Epidermal melanocyte (primary cell): ENCODE data around the gene CNR2.
"Not testable (repeated sequence)": the region's sequence is repeated elsewhere in the genome, so short reads cannot be mapped to it uniquely, and the experiment has no call there.

ENCODE experiments used
- DNase-seq: peaks from one replicate; pipeline ENCODE4 v3.0.0; 2011; ENCODE audit warnings: low spot score; ENCODE audit not compliant: insufficient read length

Gene CNR2

GRCh38 chr1:23916209-23917131 is 3.3 kb upstream of the CNR2 start:
- no peak for DNase-seq

- no peak for DNase-seq
Observed at GRCh38 chr1:23915466-23915865, 2.3 kb upstream of the CNR2 start.

- no peak for DNase-seq
Observed at GRCh38 chr1:23914921-23915320, 1.8 kb upstream of the CNR2 start.

GRCh38 chr1:23911921-23912320 is 1.2 kb downstream of the CNR2 start:
- no peak for DNase-seq

GRCh38 chr1:23910553-23911246 is 2.5 kb downstream of the CNR2 start:
- DNase-seq: no peak

- no peak for DNase-seq
Observed at GRCh38 chr1:23910144-23910543, 3.0 kb downstream of the CNR2 start.

GRCh38 chr1:23909412-23909811 is 3.8 kb downstream of the CNR2 start:
- DNase-seq: no peak

GRCh38 chr1:23908453-23909341 is 4.5 kb downstream of the CNR2 start:
- no peak for DNase-seq

- DNase-seq: no peak
Observed at GRCh38 chr1:23906731-23907130, 6.4 kb downstream of the CNR2 start.

- DNase-seq: no peak
Observed at GRCh38 chr1:23905461-23906025, 7.6 kb downstream of the CNR2 start.

- no peak for DNase-seq
Observed at GRCh38 chr1:23904748-23905357, 8.3 kb downstream of the CNR2 start.

GRCh38 chr1:23903754-23904153 is 9.4 kb downstream of the CNR2 start:
- no peak for DNase-seq

- no peak for DNase-seq
Observed at GRCh38 chr1:23902321-23903278, 10.6 kb downstream of the CNR2 start.

- DNase-seq: not testable (repeated sequence)
Observed at GRCh38 chr1:23900017-23900416, 13.1 kb downstream of the CNR2 start.

- DNase-seq: no peak
Observed at GRCh38 chr1:23899070-23899469, 14.1 kb downstream of the CNR2 start.

- DNase-seq: no peak
Observed at GRCh38 chr1:23897083-23897482, 16.1 kb downstream of the CNR2 start.

GRCh38 chr1:23896491-23896890 is 16.7 kb downstream of the CNR2 start:
- no peak for DNase-seq

GRCh38 chr1:23895993-23896392 is 17.2 kb downstream of the CNR2 start:
- no peak for DNase-seq

GRCh38 chr1:23895082-23895481 is 18.1 kb downstream of the CNR2 start:
- DNase-seq: no peak

GRCh38 chr1:23889074-23889473 is 24.1 kb downstream of the CNR2 start:
- DNase-seq: no peak
